Stimulated activated naive CD4-positive, alpha-beta T cell (primary cell): ENCODE measurements around the gene MAMSTR.
"Not testable (repeated sequence)": the region's sequence is repeated elsewhere in the genome, so short reads cannot be mapped to it uniquely, and the experiment has no call there.

ENCODE experiments used
- DNase-seq, 6 experiments: peaks; one replicate each; lab custom pipeline; 2025; lab: John Stamatoyannopoulos, UW

MAMSTR gene

DNA sequence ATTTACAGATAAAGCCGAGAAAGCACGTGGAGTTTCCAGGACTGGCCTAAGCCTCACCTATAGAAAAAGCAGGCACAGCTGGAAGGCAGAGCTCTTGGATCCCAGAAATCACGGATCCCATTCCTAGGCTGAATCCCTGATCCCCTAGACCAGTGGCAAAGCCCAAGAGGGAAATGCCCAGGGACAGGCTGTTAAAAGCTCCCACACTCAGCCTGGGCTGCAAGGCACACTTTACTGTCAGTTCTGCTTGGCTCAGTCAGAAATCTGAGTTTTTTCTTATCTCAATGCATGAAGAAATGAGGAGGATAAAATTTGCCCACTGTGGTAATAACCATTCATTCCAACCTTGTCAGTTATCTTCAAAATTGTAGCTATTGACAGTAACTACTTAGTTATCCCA, 31.7 kb downstream of the MAMSTR start:
- no peak for DNase-seq

DNA sequence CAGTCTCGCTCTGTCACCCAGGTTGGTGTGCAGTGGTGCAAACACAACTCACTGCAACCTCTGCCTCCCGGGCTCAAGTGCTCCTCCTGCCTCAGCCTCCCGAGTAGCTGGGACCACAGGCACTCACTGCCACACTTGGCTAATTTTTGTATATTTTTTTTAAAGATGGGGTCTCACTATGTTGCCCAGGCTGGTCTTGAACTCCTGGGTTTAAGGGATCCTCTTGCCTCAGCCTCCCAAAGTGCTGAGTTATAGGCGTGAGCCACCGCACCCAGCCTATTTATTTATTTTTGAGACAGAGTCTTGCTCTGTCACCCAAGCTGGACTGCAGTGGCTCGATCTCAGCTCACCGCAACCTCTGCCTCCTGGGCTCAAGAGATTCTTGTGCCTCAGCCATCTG, 32.9 kb downstream of the MAMSTR start:
- DNase-seq = not testable (repeated sequence)

GRCh38 chr19:48686088-48686487, 33.4 kb downstream of the MAMSTR start:
- no peak for DNase-seq

DNA sequence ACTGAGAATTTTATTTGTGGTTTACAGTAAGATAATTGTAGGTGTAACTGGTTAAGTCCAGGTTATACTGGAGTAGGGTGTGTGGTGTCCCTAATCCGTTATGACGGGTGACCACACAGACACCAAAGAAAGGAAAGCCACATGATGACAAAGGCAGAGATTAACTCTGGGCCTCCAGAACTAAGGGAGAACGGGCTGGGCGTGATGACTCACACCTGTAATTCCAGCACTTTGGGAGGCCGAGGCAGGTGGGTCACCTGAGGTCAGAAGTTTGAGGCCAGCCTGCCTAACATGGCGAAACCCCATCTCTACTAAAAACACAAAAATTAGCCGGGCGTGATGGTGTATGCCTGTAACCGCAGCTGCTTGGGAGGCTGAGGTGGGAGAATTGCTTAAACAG, 33.9 kb downstream of the MAMSTR start:
- DNase-seq = no peak

GRCh38 chr19:48683349-48683748, 36.2 kb downstream of the MAMSTR start:
- DNase-seq = peak in 3 of 6 experiments; percentile 9 to 27 (median 27)

GRCh38 chr19:48681127-48681470, 38.4 kb downstream of the MAMSTR start:
- DNase-seq = no peak

GRCh38 chr19:48680436-48681126, 38.9 kb downstream of the MAMSTR start:
- no peak for DNase-seq

DNA sequence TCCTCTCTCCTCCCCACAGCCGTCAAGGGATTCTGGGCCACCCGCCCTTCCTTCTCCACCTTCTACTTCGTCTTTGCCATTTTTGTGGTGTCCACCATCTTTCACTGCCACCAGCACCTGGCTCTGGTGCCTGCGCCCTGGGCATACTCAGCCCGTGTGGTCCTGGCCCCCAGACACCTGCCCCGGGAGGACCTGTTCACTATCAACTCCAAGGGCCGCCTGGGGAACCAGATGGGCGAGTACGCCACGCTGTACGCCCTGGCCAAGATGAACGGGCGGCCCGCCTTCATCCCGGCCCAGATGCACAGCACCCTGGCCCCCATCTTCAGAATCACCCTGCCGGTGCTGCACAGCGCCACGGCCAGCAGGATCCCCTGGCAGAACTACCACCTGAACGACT, 39.5 kb downstream of the MAMSTR start:
- DNase-seq = not testable (repeated sequence)

GRCh38 chr19:48678201-48678600, 41.3 kb downstream of the MAMSTR start:
- DNase-seq = no peak

GRCh38 chr19:48676887-48677286, 42.6 kb downstream of the MAMSTR start:
- no peak for DNase-seq

GRCh38 chr19:48676487-48676886, 43.0 kb downstream of the MAMSTR start:
- DNase-seq = no peak

DNA sequence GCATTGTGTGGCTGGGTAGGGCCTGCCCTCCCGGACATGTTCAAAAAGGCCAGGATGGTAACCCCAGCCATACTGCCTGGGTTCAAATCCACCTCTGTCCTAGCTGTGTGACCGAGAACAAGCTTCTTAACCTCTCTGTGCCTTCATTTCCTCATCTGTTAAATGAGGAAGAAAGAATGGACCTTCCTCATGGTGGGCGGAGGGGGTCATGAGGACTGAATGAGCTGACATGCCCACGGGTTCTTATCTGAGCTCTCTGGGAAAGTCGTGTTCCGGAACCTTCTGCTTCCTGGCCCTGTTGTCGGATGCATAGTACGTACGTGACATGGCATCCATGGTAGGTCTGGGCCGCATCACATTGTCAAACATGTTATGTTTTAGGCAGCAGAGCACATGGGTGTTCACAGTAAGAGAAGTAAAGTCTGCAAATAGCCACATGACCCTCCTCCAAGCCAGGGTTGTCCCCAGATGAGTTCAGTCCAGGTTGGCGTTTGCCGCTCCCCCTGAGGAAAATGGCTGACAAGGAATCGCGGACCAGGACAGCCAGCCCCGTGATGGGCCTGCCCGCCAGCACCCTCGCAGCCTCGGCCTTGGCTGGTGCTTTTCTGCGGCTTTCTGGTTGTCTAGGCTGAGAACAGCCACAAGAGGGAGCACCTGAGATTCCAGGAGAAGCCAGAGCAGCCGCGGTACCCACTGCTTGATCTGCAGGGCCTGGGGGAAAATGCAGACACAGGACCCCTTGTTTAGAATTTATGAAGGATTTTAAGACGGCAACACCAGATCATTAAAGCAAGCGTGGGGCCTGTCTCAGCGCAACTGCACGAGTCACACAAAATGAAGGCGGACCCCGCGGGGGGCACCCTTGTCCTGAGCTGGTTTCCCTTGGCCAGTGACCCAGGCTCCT, 44.4 kb downstream of the MAMSTR start:
- DNase-seq = peak; percentile 48 to 81 (median 60)

GRCh38 chr19:48674216-48674809, 45.2 kb downstream of the MAMSTR start:
- DNase-seq = no peak

GRCh38 chr19:48673436-48674100, 46.0 kb downstream of the MAMSTR start:
- no peak for DNase-seq

GRCh38 chr19:48672994-48673393, 46.5 kb downstream of the MAMSTR start, which contains the start of gene NTN5:
TSS of gene NTN5 (minus strand) at chr19:48673017. CDS start at chr19:48670986, 2,031 bp downstream.
- no peak for DNase-seq

- DNase-seq = no peak
Observed at GRCh38 chr19:48671446-48671995, 48.0 kb downstream of the MAMSTR start.

GRCh38 chr19:48670699-48671445, 48.7 kb downstream of the MAMSTR start:
- DNase-seq = no peak

- DNase-seq = no peak
Observed at GRCh38 chr19:48669903-48670668, 49.4 kb downstream of the MAMSTR start.

DNA sequence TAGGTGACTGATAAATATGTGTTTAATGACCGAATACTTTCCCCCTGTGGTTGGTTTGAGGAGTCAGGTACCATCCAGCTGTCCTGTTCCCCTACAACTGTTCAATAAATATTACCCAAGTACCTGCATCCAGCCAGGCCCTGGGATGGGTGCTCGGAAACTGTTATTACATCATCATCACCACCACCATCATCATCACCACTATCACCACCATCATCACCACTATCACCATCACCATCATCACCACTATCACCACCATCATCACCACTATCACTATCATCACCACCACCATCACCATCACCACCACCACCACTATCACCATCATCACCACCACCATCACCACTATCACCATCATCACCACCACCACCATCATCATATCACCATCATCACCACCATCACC, 50.8 kb downstream of the MAMSTR start:
- DNase-seq = no peak

GRCh38 chr19:48668332-48668731, 51.2 kb downstream of the MAMSTR start:
- no peak for DNase-seq
